ENCODE data around the gene SCYGR3. TPM values are rescaled to one million over a fixed set of nuclear protein-coding genes. Genes with fewer than 3 reads are reported as not detected.

Gene SCYGR3
- total and polyA plus RNA-seq, 2 of the 13 experiments (the other 11 are each of a cell fraction or from before 2014, with no cell fraction given) = not detected

- no peak for TF ChIP-seq ZNF329 (CRISPR knock-in tag; IDR thresholded peaks at IDR 0.05; ENCODE audit: low read depth)
- no peak for TF ChIP-seq SRSF9 (IDR thresholded peaks at IDR 0.05; ENCODE audit: borderline replicate concordance, insufficient read depth, low read depth, low read length, poor library complexity, severe bottlenecking)
- TF ChIP-seq, protein P1, sequence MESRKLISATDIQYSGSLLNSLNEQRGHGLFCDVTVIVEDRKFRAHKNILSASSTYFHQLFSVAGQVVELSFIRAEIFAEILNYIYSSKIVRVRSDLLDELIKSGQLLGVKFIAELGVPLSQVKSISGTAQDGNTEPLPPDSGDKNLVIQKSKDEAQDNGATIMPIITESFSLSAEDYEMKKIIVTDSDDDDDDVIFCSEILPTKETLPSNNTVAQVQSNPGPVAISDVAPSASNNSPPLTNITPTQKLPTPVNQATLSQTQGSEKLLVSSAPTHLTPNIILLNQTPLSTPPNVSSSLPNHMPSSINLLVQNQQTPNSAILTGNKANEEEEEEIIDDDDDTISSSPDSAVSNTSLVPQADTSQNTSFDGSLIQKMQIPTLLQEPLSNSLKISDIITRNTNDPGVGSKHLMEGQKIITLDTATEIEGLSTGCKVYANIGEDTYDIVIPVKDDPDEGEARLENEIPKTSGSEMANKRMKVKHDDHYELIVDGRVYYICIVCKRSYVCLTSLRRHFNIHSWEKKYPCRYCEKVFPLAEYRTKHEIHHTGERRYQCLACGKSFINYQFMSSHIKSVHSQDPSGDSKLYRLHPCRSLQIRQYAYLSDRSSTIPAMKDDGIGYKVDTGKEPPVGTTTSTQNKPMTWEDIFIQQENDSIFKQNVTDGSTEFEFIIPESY (CRISPR knock-in tag; IDR thresholded peaks at IDR 0.05) = no peak
- no peak for TF ChIP-seq ZNF549 (CRISPR knock-in tag; IDR thresholded peaks at IDR 0.05)
- TF ChIP-seq USF2 (IDR thresholded peaks at IDR 0.05; ENCODE audit: low read depth, low read length) = no peak
- TF ChIP-seq USF2 (CRISPR knock-in tag; IDR thresholded peaks at IDR 0.05; ENCODE audit: borderline replicate concordance) = no peak
- no peak for TF ChIP-seq SOX5 (CRISPR knock-in tag; IDR thresholded peaks at IDR 0.05; ENCODE audit: borderline replicate concordance)
Measured at GRCh38 chr2:227597036-227597435, 17.6 kb downstream of the SCYGR3 start (continued).

DNA sequence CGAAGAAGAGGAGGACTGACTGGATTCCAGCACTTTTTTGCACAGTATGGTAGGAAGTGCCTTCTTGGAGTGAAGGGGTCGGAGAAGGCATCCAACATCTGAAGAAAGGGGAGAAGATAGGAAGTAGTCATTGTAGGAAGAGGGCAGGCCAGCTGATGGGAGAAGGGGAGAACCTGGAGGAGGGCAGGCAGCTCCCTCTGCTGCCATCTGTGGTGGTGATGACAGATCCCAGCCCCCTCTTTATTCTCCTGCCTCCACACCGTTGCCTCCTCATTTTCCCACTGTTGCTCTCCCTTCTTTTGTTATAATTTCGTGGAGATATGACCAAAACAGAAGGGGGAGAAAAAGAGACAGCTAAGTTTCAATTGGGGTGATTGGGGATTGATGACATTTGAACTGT lies 18.8 kb downstream of the SCYGR3 start:
- TF ChIP-seq ZNF710 (CRISPR knock-in tag; IDR thresholded peaks at IDR 0.05; ENCODE audit: borderline replicate concordance) = no peak
- TF ChIP-seq CTCF (CRISPR knock-in tag; IDR thresholded peaks at IDR 0.05) = peak; percentile 20; the same call in 1 of the 2 replicates
- peak; percentile 6; the same call in 1 of the 2 replicates for TF ChIP-seq STAG1 (CRISPR knock-in tag; IDR thresholded peaks at IDR 0.05)
- ChIA-PET POLR2A (no interaction called here), CTCF (ENCODE audit: low intra/inter-chr PET ratio, low total read pairs) (no interaction called here)
- FAIRE-seq = no peak
- in situ Hi-C loops (cut with HindIII; ENCODE audit: extremely low pct_ligation_motif_present, low pct_unique_long_range_greater_than_20kb) (no loop called here), intact Hi-C loops (cut with micrococcal nuclease; ENCODE audit: unreplicated experiment) (no loop called here)
- peak; percentile 72 for ATAC-seq
- H3K9me3 ChIP-seq (ENCODE audit: low read length) = no peaks in the 10 kb centered on the region
- no peaks in the 10 kb centered on the region for H3K79me2 ChIP-seq (ENCODE audit: insufficient read depth, low read length)
- no peaks in the 10 kb centered on the region for H3K36me3 ChIP-seq (replicated peaks in 1 of 2; ENCODE audit: control insufficient read depth in 1 of 2, insufficient read depth in 2 of 2, low read length in 2 of 2)
- no peak overlapping the region for H3K4me2 ChIP-seq (ENCODE audit: low read depth, low read length)
- peaks cover 7% of the 10 kb centered on the region; the same call in 1 of the 2 replicates for H3K4me1 ChIP-seq (ENCODE audit: insufficient read depth, low read length)
- peaks cover 0 to 5% of the 10 kb centered on the region in 2 experiments; a peak in 1 of 5 replicates for H3K27me3 ChIP-seq (ENCODE audit: control insufficient read depth in 1 of 2, insufficient read depth in 2 of 2, low read length in 2 of 2)
- no peaks in the 10 kb centered on the region for H4K20me1 ChIP-seq (ENCODE audit: insufficient read depth, low read length)
- peak overlapping the region; percentile 37 for H2AFZ ChIP-seq (ENCODE audit: low read length)
- H3K27ac ChIP-seq (ENCODE audit: extremely low read length, insufficient read depth, low read length) = no peak overlapping the region
- no peak overlapping the region for H3K4me3 ChIP-seq (replicated peaks in 1 of 3; ENCODE audit: insufficient read depth in 1 of 3, low read depth in 2 of 3, low read length in 3 of 3)
- WGBS (ENCODE audit: low lambda C conversion rate) = 23% methylated on average over 4 of the region's 4 CpGs
- no peak for DNase-seq (ENCODE audit: low spot score)
- no TSS peak for BruUV-seq (replicated peaks)
- no peak overlapping the region for H3K9ac ChIP-seq (ENCODE audit: insufficient read depth, low read depth, low read length)
